ENCODE results near the gene KRT78.

- TF ChIP-seq EZH2 (IDR thresholded peaks at IDR 0.05) (no peak), POLR2AphosphoS5 (IDR thresholded peaks at IDR 0.05; ENCODE audit: borderline replicate concordance, low read depth, low read length) (no peak), FOXP2 (optimal IDR thresholded peaks at IDR 0.05; ENCODE audit: control extremely low read depth, extremely low read length, insufficient read depth) (no peak)
Measured at GRCh38 chr12:52878507-52879393, 30.0 kb upstream of the KRT78 start.
